Measurements from ENCODE around the gene RNF175.

- TF ChIP-seq, protein P1, sequence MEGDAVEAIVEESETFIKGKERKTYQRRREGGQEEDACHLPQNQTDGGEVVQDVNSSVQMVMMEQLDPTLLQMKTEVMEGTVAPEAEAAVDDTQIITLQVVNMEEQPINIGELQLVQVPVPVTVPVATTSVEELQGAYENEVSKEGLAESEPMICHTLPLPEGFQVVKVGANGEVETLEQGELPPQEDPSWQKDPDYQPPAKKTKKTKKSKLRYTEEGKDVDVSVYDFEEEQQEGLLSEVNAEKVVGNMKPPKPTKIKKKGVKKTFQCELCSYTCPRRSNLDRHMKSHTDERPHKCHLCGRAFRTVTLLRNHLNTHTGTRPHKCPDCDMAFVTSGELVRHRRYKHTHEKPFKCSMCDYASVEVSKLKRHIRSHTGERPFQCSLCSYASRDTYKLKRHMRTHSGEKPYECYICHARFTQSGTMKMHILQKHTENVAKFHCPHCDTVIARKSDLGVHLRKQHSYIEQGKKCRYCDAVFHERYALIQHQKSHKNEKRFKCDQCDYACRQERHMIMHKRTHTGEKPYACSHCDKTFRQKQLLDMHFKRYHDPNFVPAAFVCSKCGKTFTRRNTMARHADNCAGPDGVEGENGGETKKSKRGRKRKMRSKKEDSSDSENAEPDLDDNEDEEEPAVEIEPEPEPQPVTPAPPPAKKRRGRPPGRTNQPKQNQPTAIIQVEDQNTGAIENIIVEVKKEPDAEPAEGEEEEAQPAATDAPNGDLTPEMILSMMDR (conservative IDR thresholded peaks at IDR 0.05): no peak
- TF ChIP-seq ZFX (IDR thresholded peaks at IDR 0.05): no peak
Measured at GRCh38 chr4:153787575-153787974, 27.8 kb upstream of the RNF175 start.

All from C4-2B (cell line).